Measurements from ENCODE around the gene HMGN1. TPM values are rescaled to one million over a fixed set of nuclear protein-coding genes. Genes with fewer than 3 reads are reported as not detected.

Gene HMGN1
- total RNA-seq, 1 experiment from 2014 or later = 469 TPM

DNA sequence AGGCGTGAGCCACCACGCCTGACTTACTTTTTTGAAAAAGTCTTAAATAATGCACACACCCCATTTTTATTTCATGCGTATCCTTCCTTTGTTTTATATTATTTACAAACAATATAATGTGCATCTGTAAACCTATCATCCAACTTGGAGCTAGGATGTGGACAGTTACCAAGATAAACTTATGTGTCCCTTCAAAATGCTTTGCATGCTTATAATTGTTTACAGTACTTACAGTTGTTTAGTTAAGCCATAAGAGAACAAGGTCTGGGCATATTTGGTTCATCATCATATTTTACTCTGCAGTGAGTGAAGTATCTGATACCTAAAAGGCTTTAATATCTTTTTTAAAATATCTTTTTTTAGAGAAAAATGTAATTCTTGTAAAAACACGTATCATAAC lies 16.1 kb upstream of the HMGN1 start (continued):
- no peak for TF ChIP-seq JUN (CRISPR knock-in tag; IDR thresholded peaks at IDR 0.05)
- TF ChIP-seq ATF1 (CRISPR knock-in tag; IDR thresholded peaks at IDR 0.05) = no peak
- no peak for TF ChIP-seq NFATC4 (CRISPR knock-in tag; IDR thresholded peaks at IDR 0.05)
- TF ChIP-seq TEAD4 (CRISPR knock-in tag; IDR thresholded peaks at IDR 0.05) = no peak
- TF ChIP-seq, protein P1, sequence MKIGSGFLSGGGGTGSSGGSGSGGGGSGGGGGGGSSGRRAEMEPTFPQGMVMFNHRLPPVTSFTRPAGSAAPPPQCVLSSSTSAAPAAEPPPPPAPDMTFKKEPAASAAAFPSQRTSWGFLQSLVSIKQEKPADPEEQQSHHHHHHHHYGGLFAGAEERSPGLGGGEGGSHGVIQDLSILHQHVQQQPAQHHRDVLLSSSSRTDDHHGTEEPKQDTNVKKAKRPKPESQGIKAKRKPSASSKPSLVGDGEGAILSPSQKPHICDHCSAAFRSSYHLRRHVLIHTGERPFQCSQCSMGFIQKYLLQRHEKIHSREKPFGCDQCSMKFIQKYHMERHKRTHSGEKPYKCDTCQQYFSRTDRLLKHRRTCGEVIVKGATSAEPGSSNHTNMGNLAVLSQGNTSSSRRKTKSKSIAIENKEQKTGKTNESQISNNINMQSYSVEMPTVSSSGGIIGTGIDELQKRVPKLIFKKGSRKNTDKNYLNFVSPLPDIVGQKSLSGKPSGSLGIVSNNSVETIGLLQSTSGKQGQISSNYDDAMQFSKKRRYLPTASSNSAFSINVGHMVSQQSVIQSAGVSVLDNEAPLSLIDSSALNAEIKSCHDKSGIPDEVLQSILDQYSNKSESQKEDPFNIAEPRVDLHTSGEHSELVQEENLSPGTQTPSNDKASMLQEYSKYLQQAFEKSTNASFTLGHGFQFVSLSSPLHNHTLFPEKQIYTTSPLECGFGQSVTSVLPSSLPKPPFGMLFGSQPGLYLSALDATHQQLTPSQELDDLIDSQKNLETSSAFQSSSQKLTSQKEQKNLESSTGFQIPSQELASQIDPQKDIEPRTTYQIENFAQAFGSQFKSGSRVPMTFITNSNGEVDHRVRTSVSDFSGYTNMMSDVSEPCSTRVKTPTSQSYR (CRISPR knock-in tag; IDR thresholded peaks at IDR 0.05) = no peak
- no peak for TF ChIP-seq IRF2 (CRISPR knock-in tag; IDR thresholded peaks at IDR 0.05; ENCODE audit: borderline replicate concordance, low read depth)
- TF ChIP-seq, protein P2, sequence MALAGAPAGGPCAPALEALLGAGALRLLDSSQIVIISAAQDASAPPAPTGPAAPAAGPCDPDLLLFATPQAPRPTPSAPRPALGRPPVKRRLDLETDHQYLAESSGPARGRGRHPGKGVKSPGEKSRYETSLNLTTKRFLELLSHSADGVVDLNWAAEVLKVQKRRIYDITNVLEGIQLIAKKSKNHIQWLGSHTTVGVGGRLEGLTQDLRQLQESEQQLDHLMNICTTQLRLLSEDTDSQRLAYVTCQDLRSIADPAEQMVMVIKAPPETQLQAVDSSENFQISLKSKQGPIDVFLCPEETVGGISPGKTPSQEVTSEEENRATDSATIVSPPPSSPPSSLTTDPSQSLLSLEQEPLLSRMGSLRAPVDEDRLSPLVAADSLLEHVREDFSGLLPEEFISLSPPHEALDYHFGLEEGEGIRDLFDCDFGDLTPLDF (CRISPR knock-in tag; IDR thresholded peaks at IDR 0.05) = no peak
- TF ChIP-seq, protein P3, sequence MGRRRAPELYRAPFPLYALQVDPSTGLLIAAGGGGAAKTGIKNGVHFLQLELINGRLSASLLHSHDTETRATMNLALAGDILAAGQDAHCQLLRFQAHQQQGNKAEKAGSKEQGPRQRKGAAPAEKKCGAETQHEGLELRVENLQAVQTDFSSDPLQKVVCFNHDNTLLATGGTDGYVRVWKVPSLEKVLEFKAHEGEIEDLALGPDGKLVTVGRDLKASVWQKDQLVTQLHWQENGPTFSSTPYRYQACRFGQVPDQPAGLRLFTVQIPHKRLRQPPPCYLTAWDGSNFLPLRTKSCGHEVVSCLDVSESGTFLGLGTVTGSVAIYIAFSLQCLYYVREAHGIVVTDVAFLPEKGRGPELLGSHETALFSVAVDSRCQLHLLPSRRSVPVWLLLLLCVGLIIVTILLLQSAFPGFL (CRISPR knock-in tag; IDR thresholded peaks at IDR 0.05; ENCODE audit: borderline replicate concordance) = no peak
- TF ChIP-seq TEAD1 (CRISPR knock-in tag; IDR thresholded peaks at IDR 0.05) = no peak
- TF ChIP-seq, protein P4, sequence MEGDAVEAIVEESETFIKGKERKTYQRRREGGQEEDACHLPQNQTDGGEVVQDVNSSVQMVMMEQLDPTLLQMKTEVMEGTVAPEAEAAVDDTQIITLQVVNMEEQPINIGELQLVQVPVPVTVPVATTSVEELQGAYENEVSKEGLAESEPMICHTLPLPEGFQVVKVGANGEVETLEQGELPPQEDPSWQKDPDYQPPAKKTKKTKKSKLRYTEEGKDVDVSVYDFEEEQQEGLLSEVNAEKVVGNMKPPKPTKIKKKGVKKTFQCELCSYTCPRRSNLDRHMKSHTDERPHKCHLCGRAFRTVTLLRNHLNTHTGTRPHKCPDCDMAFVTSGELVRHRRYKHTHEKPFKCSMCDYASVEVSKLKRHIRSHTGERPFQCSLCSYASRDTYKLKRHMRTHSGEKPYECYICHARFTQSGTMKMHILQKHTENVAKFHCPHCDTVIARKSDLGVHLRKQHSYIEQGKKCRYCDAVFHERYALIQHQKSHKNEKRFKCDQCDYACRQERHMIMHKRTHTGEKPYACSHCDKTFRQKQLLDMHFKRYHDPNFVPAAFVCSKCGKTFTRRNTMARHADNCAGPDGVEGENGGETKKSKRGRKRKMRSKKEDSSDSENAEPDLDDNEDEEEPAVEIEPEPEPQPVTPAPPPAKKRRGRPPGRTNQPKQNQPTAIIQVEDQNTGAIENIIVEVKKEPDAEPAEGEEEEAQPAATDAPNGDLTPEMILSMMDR (IDR thresholded peaks at IDR 0.05) = no peak

DNA sequence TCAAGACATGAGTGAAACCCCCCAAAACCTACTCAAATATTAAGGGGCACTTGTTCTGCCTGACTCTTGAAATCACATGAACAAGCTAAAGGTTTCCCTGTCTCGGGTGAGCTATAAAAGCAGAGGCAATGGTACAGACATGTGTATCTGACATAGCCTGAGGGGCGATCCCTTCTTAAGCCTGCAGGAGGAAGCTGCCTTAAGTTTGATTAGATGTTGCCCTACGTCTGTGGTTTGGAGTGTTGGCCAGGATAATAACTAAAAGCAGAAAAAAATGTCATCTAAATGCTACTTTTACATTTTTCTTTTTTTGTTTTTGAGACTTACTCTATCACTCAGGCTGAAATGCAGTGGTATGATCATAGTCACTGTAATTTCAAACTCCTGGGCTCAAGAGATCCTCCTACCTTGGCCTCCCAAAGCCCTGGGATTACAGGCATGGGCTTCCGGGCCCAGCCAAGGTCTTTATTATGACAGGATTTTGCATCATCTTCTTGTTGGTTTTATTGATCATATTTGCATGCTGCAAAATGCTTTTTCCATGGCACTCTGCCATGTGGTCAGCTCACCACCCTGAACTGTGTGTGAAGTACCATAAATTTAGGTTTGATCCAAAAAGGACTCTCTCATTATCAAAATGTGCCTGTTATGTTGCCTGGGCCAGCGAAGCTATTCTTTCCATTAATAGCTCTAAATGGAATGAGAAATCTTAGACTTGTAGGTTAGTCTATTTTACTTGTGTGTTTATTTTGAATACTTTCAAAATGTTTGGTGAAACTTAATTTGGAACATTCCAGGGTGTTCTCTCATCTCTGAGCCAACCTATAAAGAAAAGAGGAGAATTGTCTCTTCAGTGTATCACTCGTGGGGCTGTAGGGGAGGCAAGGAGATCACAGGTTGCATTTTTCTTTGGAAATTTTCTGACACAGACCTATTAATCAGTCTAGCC lies 15.0 kb upstream of the HMGN1 start:
- H3K9me3 Mint-ChIP-seq = peaks cover 9% of the 10 kb centered on the region; the same call in 1 of the 2 replicates
- ATAC-seq = peak; percentile 74
- no peaks in the 10 kb centered on the region for H3K27me3 Mint-ChIP-seq (ENCODE audit: low read depth)
- POLR2A ChIA-PET = interaction anchor here (1.2 kb wide), 1 partner anchor 16 kb away, joined by 3 read pairs; a partner anchor contains a TSS
- TF ChIP-seq EMX1 (CRISPR knock-in tag; IDR thresholded peaks at IDR 0.05) = no peak
- TF ChIP-seq, protein P2 (CRISPR knock-in tag; IDR thresholded peaks at IDR 0.05) = no peak
- TF ChIP-seq, protein P5, sequence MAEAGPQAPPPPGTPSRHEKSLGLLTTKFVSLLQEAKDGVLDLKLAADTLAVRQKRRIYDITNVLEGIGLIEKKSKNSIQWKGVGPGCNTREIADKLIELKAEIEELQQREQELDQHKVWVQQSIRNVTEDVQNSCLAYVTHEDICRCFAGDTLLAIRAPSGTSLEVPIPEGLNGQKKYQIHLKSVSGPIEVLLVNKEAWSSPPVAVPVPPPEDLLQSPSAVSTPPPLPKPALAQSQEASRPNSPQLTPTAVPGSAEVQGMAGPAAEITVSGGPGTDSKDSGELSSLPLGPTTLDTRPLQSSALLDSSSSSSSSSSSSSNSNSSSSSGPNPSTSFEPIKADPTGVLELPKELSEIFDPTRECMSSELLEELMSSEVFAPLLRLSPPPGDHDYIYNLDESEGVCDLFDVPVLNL (CRISPR knock-in tag; IDR thresholded peaks at IDR 0.05; ENCODE audit: borderline replicate concordance, low read depth) = no peak
- TF ChIP-seq, protein P6, sequence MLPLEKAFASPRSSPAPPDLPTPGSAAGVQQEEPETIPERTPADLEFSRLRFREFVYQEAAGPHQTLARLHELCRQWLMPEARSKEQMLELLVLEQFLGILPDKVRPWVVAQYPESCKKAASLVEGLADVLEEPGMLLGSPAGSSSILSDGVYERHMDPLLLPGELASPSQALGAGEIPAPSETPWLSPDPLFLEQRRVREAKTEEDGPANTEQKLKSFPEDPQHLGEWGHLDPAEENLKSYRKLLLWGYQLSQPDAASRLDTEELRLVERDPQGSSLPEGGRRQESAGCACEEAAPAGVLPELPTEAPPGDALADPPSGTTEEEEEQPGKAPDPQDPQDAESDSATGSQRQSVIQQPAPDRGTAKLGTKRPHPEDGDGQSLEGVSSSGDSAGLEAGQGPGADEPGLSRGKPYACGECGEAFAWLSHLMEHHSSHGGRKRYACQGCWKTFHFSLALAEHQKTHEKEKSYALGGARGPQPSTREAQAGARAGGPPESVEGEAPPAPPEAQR (CRISPR knock-in tag; IDR thresholded peaks at IDR 0.05) = no peak
- TF ChIP-seq CREB1 (CRISPR knock-in tag; IDR thresholded peaks at IDR 0.05) = no peak
- no peak overlapping the region for H3K4me3 Mint-ChIP-seq
- DNase-seq (ENCODE audit: low spot score) = no peak
- no peaks in the 10 kb centered on the region for H3K36me3 Mint-ChIP-seq
- H3K4me1 Mint-ChIP-seq = no peaks in the 10 kb centered on the region
- CTCF ChIA-PET = interaction anchor here (1.1 kb wide), 2 partner anchors 10 to 78 kb away, joined by 3 to 5 read pairs; no protein-coding TSS in a partner anchor
- no peak overlapping the region for H3K27ac Mint-ChIP-seq
